GOT3 (cell line): Measurements from ENCODE around the gene SLC25A11.
"Not testable (repeated sequence)": the region's sequence is repeated elsewhere in the genome, so short reads cannot be mapped to it uniquely, and the experiment has no call there.

Experiments used
- DNase-seq: peaks from one replicate; lab custom pipeline; 2025; ENCODE audit warnings: mixed read lengths; lab: John Stamatoyannopoulos, UW

SLC25A11 gene

GRCh38 chr17:4920351-4921048 lies 19.3 kb downstream of the SLC25A11 start:
- no peak for DNase-seq

DNA sequence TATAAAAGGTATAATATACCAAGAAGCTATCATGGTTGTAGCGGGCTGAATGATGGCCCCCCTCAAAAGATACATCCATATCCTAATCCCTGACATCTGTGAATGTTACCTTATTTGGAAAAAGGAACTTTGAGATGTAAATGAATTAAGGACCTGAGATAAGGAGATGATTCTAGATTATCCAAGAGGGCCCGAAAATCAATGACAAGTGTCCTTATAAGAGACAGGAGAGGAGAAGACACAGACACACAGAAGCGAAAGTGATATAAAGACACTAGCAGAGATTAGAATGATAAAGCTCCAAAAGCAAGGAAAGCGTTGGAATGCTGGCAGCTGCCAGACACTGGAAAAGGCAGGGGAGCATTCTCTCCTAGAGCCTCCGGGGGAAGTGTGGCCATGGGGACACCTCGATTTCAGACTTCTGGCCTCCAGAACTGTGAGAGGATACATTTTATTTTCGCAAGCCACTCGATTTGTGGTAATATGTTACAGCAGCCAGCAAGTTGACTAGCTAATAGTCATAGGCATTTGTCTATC lies 20.3 kb downstream of the SLC25A11 start:
- no peak for DNase-seq

DNA sequence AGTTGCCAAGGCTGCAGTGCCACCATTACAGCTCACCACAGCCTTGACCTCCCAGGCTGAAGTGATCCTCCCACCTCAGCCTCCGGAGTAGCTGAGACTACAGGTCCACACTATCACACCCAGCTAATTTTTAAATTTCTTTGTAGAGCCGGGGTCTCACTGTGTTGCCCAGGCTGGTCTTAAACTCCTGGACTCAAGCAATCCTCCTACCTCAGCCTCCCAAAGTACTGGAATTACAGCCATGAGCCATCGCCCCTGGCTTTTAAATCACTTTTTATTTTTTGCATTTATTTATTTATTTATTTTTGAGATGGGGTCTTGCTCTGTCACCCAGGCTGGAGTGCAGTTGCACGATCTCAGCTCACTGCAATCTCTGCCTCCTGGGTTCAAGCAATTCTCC lies 25.3 kb downstream of the SLC25A11 start:
- not testable (repeated sequence) for DNase-seq

GRCh38 chr17:4913994-4914393 lies 25.9 kb downstream of the SLC25A11 start:
- no peak for DNase-seq

GRCh38 chr17:4908711-4909496 lies 30.9 kb downstream of the SLC25A11 start:
- DNase-seq: peak; percentile 27

GRCh38 chr17:4908301-4908700 lies 31.5 kb downstream of the SLC25A11 start:
- DNase-seq: no peak

- not testable (repeated sequence) for DNase-seq
Observed at GRCh38 chr17:4906642-4907041, 33.2 kb downstream of the SLC25A11 start.

GRCh38 chr17:4903051-4903818 lies 36.6 kb downstream of the SLC25A11 start, which contains the start of gene CHRNE:
Gene CHRNE (minus strand): TSS chr17:4903098. CDS start chr17:4903063, 35 bp downstream.
- DNase-seq: no peak

DNA sequence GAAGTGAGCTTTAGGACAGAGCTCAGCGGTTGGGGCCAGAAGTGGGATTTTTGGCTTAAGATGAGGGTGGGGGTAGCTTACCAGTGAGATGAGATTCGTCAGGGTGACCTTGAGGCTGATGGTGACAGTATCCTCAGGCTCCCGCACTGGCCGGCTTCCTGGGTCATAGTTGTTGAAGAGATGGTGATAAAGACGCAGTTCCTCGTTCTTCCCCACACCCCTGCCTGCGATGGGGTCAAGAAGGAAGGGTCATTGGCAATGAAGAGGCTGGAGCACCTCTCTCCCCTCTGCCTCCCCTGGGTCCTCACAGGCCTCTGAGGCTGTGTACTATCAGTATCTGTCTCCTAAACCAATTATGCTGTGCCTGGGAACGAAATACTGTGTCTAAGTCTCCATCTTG lies 37.3 kb downstream of the SLC25A11 start:
- no peak for DNase-seq

DNA sequence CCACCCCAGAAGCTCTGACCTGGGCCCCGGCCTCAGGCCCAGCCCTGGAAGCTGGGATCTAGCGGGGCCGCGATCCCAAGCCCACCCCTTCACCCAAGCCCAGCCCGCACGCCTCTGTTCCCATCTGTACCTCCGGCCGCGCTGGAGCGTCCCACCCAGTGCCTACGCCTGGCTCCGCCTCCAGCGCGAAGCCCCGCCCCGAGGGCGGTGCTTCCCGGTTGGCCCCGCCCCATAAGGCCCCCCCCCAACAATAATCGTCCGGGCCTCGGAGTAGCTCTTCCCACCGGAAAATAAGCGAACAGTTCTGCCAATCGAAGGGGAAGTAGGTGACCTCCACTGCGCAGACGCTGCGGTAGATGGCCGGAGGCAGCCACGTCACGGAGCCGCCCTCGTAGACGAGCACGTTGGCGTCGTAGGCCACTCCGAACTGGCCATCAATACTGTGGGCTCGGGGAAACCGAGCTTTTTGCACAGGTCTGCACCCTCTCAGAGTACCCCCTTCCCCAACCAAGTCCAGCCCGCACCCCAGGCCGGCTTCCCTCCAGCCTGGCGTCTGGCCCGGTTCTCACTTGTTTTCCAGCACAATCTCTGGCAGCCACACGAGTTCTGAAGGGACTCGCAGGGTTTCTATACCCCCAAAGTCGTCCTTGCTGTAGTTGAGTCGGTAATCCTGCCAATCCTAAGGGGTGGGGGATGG lies 38.0 kb downstream of the SLC25A11 start:
- DNase-seq: no peak

DNA sequence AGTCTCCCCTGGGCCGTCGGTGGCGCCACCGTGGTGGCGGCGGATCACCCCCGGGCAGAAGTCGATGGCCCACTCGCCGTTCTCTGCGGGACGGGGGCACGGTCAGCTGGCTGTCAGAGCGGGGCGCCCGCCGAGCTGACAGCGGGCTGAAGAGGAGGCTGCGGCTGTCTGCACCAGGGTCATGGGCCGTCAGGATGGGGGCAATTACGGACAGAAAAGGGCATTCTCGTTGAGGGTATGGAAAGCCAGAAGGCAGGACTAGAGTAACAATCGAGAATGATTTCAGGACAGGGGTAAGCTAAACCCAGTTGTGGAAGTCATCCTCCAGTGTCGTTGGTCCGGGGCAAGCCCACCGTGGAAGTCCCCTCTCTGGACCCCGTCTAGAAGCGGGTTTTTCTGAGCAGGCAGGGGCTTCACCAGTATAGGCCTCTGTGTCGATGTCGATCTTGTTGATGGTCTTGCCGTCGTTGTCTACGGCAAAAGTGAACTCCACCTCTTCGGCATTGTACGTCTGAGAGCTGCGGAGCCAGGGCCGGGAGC lies 38.7 kb downstream of the SLC25A11 start:
- DNase-seq: no peak

- DNase-seq: no peak
Observed at GRCh38 chr17:4900231-4901107, 39.4 kb downstream of the SLC25A11 start.

DNA sequence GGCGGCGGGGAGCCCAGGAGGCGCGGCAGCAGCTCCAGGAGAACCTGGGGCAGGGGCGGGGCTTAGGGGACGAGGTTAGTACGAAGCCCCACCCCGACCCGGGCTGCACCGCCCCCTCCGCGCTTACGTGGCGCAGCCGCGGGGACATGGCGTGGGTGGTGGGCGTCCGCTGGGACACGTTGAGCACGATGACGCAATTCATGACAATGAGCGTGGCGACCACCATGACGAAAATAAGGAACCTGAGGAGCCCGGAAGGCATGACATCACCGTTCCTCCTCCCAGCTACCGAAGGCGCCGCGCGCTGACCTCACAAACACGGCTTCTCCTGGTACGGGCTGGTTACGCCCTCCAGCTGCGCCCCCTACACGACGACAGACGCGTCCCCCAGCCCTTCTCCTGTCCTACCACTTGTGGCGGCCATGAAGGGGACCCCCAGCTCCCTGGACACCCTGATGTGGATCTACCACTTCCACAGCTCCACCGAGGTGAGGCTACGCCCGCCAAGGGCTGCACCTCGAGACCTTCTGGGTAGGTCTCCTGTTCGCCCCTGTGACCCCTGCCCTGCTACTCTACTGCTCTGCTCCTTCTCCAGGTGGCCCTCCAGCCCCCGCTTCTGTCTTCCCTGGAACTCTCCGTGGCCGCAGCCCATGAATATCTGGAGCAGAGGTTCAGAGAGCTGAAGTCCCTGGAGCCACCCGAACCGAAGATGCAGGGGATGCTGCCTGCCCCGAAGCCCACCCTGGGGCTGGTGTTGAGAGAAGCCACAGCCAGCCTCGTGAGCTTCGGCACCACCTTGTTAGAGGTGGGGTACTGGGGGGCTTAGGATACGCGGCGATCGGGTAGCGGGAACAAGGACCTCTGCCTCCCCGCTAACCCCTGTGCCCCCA lies 40.3 kb downstream of the SLC25A11 start, which contains the start of gene C17orf107:
C17orf107 (plus strand) TSS at position 196 of the 890 bp plus-strand sequence; CDS start at position 423, 227 bp downstream.
- peak; percentile 23 for DNase-seq

GRCh38 chr17:4898927-4899326 lies 40.9 kb downstream of the SLC25A11 start:
- no peak for DNase-seq

DNA sequence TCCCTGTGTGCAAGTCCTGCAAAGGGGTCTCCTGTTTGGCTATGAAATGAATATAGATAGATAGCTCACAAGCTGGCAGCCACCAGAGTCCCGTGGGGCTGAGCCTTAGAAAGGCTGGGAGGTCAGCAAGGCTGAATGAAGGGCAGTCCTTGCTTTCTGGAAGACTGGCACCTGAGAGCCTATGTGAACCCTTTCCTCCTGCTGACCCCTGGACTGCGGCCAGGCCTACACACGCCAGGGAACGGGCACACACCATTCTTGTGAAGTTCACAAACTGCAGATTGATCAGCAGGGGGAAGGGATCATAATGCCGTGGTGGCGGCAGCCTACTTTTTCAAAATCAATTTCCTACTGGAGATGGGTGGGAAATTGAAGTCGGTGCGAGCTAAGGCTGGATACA lies 41.5 kb downstream of the SLC25A11 start:
- no peak for DNase-seq

DNA sequence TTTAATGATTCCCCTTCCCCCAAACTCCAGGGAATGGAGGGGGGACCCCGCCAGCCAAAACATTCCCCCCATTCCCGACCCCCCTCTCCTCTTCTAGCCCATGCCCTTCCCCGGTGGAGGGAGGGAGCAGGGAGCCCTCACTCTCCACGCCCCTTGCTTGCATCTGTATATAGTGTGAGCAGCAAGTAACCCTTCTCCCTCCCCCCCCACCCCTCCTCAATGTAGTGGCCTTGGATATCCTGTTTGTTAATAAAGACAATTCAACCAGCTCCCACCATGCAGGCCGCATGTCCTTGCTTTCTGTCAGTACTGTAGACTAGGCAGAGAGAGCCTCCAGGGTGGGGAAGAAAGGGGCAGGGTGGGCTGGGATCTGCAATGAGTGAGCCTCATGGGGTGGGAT lies 42.1 kb downstream of the SLC25A11 start:
- DNase-seq: no peak

GRCh38 chr17:4897198-4897687 lies 42.6 kb downstream of the SLC25A11 start:
- no peak for DNase-seq

DNA sequence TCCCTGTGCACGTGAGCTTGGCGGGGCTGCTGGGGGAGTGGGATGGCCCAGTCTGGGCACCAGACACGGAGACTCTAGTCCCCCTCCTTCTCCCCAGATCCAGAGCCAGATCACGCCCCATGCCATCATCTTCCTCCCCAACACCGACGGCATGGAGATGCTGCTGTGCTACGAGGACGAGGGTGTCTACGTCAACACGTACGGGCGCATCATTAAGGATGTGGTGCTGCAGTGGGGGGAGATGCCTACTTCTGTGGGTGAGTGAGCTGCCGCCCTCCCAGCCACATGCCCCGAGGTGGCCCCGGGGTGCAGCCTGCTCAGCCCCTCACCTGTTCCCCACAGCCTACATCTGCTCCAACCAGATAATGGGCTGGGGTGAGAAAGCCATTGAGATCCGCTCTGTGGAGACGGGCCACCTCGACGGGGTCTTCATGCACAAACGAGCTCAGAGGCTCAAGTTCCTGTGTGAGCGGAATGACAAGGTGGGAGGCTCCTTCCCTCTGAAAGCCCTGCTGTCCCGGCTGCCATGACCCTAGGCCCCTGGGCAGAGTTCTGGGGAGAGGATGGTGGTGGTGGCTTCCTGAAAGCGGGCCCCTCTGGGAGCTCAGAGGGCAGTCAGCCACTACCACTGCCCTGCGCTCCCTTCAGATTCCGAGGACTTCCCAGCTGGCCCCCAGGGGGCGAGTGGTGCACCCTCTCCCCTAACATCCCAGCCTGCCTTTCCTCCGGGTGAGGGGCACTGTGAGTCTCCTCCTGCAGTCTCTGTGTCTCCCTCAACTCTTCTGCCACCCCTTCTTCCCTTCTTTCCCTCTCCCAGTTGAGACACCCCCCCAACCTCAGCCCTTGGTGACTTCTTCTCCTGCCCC lies 43.3 kb downstream of the SLC25A11 start:
- DNase-seq: no peak
